Activated CD4-positive, alpha-beta T cell treated with anti-CD3 and anti-CD28 coated beads, Interleukin-2, amount 50 U/mL, for 16 hours (primary cell): ENCODE data around the gene ANK2.

Experiments
- DNase-seq: peaks from one replicate; pipeline ENCODE4 v3.0.0-alpha.2; 2020

ANK2 gene

GRCh38 chr4:113407409-113407808 lies 358.0 kb downstream of the ANK2 start:
- DNase-seq = no peak

- no peak for DNase-seq
Observed at GRCh38 chr4:113409181-113409580, 359.7 kb downstream of the ANK2 start.

GRCh38 chr4:113410686-113411085 lies 361.2 kb downstream of the ANK2 start:
- no peak for DNase-seq

GRCh38 chr4:113411496-113411938 lies 362.1 kb downstream of the ANK2 start:
- DNase-seq = no peak

- DNase-seq = no peak
Observed at GRCh38 chr4:113419631-113420030, 370.2 kb downstream of the ANK2 start.

- no peak for DNase-seq
Observed at GRCh38 chr4:113420938-113421337, 371.5 kb downstream of the ANK2 start.

- no peak for DNase-seq
Observed at GRCh38 chr4:113423631-113424030, 374.2 kb downstream of the ANK2 start.

GRCh38 chr4:113433116-113433515 lies 383.7 kb downstream of the ANK2 start:
- no peak for DNase-seq
